GM10847 (cell line): ENCODE measurements around the gene MTA3.

Experiments used
- POLR2A ChIP-seq: IDR thresholded peaks from 2 replicates; pipeline ENCODE4 v1.6.1; 2011; ENCODE audit not compliant: insufficient read length; ENCODE audit errors: extremely low read depth

The MTA3 gene

DNA sequence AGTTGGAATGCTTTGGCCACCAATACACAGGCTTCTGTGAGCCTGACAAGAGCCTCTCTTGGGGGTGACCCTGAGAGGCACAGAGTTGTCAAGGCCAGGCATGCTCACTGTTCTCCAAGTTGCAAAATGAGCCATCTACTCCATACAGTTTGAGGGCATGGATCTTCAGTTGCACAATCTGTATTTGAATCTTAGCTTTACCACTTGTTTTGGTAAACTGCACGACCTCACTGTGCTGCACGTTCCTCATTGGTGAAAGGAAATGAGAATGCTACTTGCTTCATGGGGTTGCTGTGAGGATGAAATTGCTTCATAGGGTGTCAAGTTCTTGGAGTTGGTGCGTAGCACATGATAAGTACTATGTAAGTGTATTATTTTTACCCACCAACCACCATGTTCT lies 235.9 kb downstream of the MTA3 start:
- no peak for TF ChIP-seq POLR2A

DNA sequence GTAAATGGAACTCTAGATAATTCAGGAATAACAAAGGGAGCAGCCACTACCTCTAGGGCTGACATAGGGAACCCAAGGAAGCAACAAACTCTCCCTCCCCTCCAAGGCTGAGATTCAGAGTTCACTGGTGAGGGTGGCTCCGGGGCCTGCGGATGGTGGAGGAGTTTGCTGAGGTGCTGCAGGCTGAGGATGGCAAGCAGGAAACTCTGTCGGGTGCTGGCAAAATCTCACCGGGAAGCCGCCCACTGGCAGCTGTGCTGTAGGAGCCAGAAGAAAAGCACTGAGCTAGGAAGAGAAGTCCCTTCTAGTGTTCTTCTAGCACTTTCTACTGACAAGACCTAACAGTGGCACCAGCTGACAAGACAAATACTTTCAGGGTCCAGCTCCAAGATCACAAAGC lies 236.5 kb downstream of the MTA3 start:
- TF ChIP-seq POLR2A = no peak
